ENCODE measurements around the gene TNS3. TPM values are rescaled to one million over a fixed set of nuclear protein-coding genes. Genes with fewer than 3 reads are reported as not detected.
"Not testable (repeated sequence)": the region's sequence is repeated elsewhere in the genome, so short reads cannot be mapped to it uniquely, and the experiment has no call there.

The TNS3 gene
- total RNA-seq, 1 donor from 2014 or later: 174 TPM

DNA sequence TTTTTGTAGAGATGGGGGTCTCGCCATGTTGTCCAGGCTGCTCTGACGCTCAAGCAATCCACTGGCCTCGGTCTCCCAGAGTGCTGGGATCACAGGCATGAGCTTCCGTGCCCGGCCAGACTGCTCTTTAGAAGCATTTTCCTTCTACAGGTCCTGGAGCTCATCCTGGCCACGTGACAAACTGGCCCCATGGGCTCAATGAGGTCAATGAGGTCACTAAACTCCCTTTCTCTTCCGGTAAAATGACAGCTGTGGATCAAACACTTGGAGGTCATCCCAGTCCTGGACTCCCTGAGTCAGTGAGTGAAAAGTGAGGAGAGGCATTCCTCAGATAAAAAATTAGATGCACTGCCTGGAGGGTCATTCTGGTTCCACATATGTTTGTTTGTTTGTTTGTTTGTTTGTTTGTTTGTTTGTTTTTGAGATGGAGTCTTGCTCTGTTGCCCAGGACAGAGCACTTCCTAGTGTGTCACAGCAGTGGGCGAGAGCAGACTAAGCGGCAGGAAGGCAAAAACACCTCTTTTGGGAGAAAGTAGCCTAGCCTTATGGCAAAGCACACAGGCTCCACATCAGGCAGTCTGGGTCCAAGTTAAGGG, 134.9 kb downstream of the TNS3 start:
- H3K4me1 ChIP-seq: peaks cover 42% of the 10 kb centered on the region
- H3K4me3 ChIP-seq: no peak overlapping the region
- ATAC-seq (no peak), DNase-seq (no peak)
- no peaks in the 10 kb centered on the region for H3K9me3 ChIP-seq
- intact Hi-C loops (cut with DNase I): no loop called here
- TF ChIP-seq, protein P1, sequence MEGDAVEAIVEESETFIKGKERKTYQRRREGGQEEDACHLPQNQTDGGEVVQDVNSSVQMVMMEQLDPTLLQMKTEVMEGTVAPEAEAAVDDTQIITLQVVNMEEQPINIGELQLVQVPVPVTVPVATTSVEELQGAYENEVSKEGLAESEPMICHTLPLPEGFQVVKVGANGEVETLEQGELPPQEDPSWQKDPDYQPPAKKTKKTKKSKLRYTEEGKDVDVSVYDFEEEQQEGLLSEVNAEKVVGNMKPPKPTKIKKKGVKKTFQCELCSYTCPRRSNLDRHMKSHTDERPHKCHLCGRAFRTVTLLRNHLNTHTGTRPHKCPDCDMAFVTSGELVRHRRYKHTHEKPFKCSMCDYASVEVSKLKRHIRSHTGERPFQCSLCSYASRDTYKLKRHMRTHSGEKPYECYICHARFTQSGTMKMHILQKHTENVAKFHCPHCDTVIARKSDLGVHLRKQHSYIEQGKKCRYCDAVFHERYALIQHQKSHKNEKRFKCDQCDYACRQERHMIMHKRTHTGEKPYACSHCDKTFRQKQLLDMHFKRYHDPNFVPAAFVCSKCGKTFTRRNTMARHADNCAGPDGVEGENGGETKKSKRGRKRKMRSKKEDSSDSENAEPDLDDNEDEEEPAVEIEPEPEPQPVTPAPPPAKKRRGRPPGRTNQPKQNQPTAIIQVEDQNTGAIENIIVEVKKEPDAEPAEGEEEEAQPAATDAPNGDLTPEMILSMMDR (IDR thresholded peaks at IDR 0.05): no peak
- no peaks in the 10 kb centered on the region for H3K27me3 ChIP-seq (ENCODE audit: low read depth)
- peaks cover 6% of the 10 kb centered on the region for H3K36me3 ChIP-seq
- no peak overlapping the region for H3K27ac ChIP-seq

DNA sequence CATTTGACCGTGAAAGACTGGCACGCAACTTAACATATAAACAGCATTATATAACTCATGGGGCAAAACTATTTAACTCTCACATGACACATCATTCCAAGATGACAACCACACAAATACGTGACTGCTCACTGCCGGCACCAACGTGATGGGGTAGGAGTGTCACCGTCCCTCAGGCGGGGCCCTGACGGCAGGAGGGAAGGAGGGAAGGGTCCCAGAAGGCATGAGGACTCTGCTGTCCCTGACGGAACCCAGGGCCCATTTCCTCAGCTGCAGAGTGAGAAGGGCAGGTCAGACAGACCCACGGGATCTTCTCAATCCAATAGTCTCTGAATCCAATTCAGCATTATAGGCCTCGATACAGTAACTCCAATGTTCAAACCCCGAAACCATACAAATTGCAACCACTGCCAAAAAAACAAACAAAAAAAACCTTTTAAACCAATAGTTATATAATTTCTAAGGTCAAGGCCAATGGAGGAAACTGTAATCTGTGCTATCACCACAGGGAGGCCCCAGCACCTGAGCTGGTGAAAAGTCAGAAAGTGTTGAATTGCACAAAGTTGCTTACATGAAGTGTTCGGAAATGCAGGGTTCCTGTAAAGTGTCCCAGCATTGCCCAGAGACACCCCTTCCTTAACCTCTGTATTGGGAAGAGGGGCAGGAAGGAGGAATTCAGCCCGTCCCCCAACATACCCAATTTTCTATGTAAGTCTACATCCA, 137.4 kb downstream of the TNS3 start:
- TF ChIP-seq, protein P1 (IDR thresholded peaks at IDR 0.05): peak; percentile 56
- intact Hi-C loops (cut with DNase I): no loop called here
- ATAC-seq (peak; percentile 33 to 63), DNase-seq (no peak)
- Histone ChIP-seq H3K27ac (no peak overlapping the region), H3K36me3 (peaks cover 7% of the 10 kb centered on the region), H3K4me3 (no peak overlapping the region), H3K27me3 (ENCODE audit: low read depth) (no peaks in the 10 kb centered on the region), H3K9me3 (no peaks in the 10 kb centered on the region), H3K4me1 (peaks cover 22% of the 10 kb centered on the region)

DNA sequence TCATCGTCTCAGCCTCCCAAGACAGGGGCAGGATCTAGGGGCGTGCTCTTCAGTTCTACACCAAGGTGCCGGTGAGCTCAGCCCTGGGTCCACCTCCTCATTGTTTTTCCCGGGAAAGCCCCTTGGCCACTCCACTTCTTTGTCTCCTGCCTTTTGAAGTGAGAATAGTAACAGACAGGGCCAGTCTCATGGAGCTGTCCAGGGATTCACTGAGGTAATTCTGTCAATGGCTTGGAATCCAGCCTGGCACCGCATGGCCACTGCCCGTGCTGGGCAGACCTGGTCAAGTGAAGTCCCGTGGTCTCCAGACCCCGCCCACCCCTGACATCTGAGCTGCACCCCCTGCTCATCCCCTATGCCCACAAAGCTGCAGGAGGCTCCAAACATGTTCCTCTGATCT, 138.9 kb downstream of the TNS3 start:
- DNase-seq (no peak), ATAC-seq (no peak)
- Histone ChIP-seq H3K27me3 (ENCODE audit: low read depth) (no peaks in the 10 kb centered on the region), H3K4me3 (no peak overlapping the region), H3K27ac (no peak overlapping the region), H3K4me1 (peaks cover 22% of the 10 kb centered on the region), H3K9me3 (no peaks in the 10 kb centered on the region), H3K36me3 (peaks cover 16% of the 10 kb centered on the region)
- TF ChIP-seq, protein P1 (IDR thresholded peaks at IDR 0.05): no peak
- intact Hi-C loops (cut with DNase I): no loop called here

DNA sequence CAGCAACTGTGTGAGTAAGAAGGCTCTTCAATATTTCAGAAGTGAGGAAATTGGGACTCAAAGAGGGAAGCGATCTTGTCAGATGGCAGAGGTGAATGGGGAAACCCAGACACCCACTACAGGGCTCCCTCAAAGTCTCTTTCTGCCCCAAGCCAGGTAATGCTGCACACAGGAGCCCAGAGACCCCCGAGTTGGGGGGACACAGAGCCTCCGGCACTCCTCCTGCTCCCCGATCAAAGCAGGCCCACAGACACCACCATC, 139.4 kb downstream of the TNS3 start:
- no peak overlapping the region for H3K27ac ChIP-seq
- no peak overlapping the region for H3K4me3 ChIP-seq
- H3K36me3 ChIP-seq: peaks cover 19% of the 10 kb centered on the region
- ATAC-seq: peak in 1 of 2 donors; percentile 18
- no peak for DNase-seq
- intact Hi-C loops (cut with DNase I): no loop called here
- TF ChIP-seq, protein P1 (IDR thresholded peaks at IDR 0.05): no peak
- peaks cover 22% of the 10 kb centered on the region for H3K4me1 ChIP-seq
- no peaks in the 10 kb centered on the region for H3K9me3 ChIP-seq
- H3K27me3 ChIP-seq (ENCODE audit: low read depth): no peaks in the 10 kb centered on the region

DNA sequence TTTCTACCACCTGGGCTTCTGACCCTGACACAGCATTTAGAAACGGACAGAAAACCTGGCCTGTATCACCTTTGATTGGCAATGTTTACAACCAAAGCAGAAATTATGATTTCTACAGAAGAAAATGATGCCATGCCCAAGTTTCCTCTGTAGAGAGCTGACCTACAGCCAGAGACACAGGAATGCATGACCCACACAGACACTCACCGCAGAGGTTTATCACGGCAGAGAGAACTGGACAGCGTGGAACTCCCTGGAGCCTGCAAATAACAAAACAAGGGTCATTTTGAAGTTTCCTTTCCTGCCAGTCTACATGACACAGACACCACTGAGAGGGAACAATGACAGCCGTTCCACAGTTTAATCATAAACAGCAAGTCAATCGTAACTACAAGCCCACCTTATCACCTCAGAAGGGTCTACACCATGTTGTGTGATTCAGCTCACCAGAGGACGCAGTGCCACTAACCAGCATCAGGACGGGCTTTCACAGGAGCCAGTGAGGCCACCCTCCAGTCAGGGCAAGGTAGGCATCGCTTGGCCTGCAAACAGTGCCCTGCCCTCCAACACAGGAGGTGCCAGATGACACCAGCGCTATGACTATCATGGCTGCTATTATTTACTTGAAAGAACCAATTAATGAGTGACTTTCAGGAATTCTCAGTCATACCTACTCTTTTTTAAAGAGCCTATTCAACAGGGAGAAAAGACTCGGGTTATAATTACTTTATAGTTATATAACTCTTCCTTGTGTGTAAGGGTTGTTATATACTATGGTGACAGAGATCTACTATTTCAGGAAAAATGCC, 139.9 kb downstream of the TNS3 start:
- intact Hi-C loops (cut with DNase I): no loop called here
- H3K4me3 ChIP-seq: no peak overlapping the region
- H3K27ac ChIP-seq: no peak overlapping the region
- DNase-seq (no peak), ATAC-seq (no peak)
- H3K9me3 ChIP-seq: no peaks in the 10 kb centered on the region
- H3K27me3 ChIP-seq (ENCODE audit: low read depth): no peaks in the 10 kb centered on the region
- H3K36me3 ChIP-seq: peaks cover 19% of the 10 kb centered on the region
- TF ChIP-seq, protein P1 (IDR thresholded peaks at IDR 0.05): no peak
- H3K4me1 ChIP-seq: peaks cover 22% of the 10 kb centered on the region

DNA sequence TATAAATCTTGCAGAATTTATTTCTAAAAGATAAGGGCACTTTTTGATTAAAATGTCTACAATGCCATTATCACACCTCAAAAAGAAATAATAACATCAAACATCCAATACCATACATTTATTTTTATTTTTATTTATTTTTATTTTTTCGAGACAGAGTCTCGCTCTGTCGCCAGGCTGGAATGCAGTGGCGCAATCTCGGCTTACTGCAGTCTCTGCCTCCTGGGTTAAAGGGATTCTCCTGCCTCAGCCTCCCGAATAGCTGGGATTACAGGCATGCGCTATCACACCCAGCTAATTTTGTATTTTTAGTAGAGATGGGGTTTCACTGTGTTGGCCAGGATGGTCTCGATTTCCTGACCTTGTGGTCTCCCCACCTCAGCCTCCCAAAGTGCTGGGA, 140.9 kb downstream of the TNS3 start:
- Histone ChIP-seq H3K36me3 (peaks cover 19% of the 10 kb centered on the region), H3K4me1 (peaks cover 17% of the 10 kb centered on the region)
- DNase-seq; H3K27ac ChIP-seq; intact Hi-C loops (cut with DNase I); H3K27me3 ChIP-seq (ENCODE audit: low read depth); ATAC-seq; H3K4me3 ChIP-seq; H3K9me3 ChIP-seq: not testable (repeated sequence)
